SK-N-SH treated with all-trans-retinoic acid at 6 μM for 48 hours (cell line): Measurements from ENCODE around the gene DPYD.

Source experiments
- ARNTL ChIP-seq: fragments of 450-650 bp; formaldehyde crosslinking; IDR thresholded peaks from 2 replicates; pipeline ENCODE4 v1.5.0; 2020; ENCODE audit warnings: low read depth, mild to moderate bottlenecking, moderate library complexity, borderline replicate concordance
- ESRRG ChIP-seq: fragments of 250-450 bp; sonication (Bioruptor Pico); IDR thresholded peaks from 2 replicates; pipeline ENCODE4 v1.6.1; 2021; ENCODE audit warnings: mild to moderate bottlenecking
- GLIS3 ChIP-seq: fragments of 250-450 bp; sonication (Bioruptor Pico); IDR thresholded peaks from 2 replicates; pipeline ENCODE4 v1.5.0; 2020; ENCODE audit warnings: mild to moderate bottlenecking, moderate library complexity
- PATZ1 ChIP-seq: fragments of 250-450 bp; sonication (Bioruptor Pico); IDR thresholded peaks from 2 replicates; pipeline ENCODE4 v1.8.0; 2020; ENCODE audit warnings: mild to moderate bottlenecking, moderate library complexity, borderline replicate concordance
- PPARA ChIP-seq: fragments of 250-450 bp; sonication (Bioruptor Pico); IDR thresholded peaks from 2 replicates; pipeline ENCODE4 v1.5.0; 2020; ENCODE audit warnings: mild to moderate bottlenecking, borderline replicate concordance
- RARB ChIP-seq: fragments of 250-450 bp; sonication (Bioruptor Pico); IDR thresholded peaks from 2 replicates; pipeline ENCODE4 v1.8.0; 2021; ENCODE audit warnings: mild to moderate bottlenecking, moderate library complexity
- TCF4 ChIP-seq: fragments of 250-450 bp; sonication (Bioruptor Pico); IDR thresholded peaks from 2 replicates; pipeline ENCODE4 v1.8.0; 2021; ENCODE audit warnings: mild to moderate bottlenecking, moderate library complexity, borderline replicate concordance
- ZFP3 ChIP-seq: fragments of 250-450 bp; sonication (Bioruptor Pico); IDR thresholded peaks from 2 replicates; pipeline ENCODE4 v1.5.0; 2020; ENCODE audit warnings: mild to moderate bottlenecking, moderate library complexity
- ZFP30 ChIP-seq: fragments of 450-650 bp; formaldehyde crosslinking; IDR thresholded peaks from 2 replicates; pipeline ENCODE4 v1.5.0; 2022; ENCODE audit warnings: mild to moderate bottlenecking, moderate library complexity
- ZNF565 ChIP-seq: fragments of 450-650 bp; formaldehyde crosslinking; conservative IDR thresholded peaks from 2 replicates; pipeline ENCODE4 v1.5.0; 2020; ENCODE audit warnings: low read depth, mild to moderate bottlenecking, moderate library complexity
- ZNF8 ChIP-seq: fragments of 450-650 bp; formaldehyde crosslinking; IDR thresholded peaks from 2 replicates; pipeline ENCODE4 v1.5.0; 2020; ENCODE audit warnings: mild to moderate bottlenecking, moderate library complexity
- TF ChIP-seq, protein P1 (sequence below): fragments of 250-450 bp; sonication (Bioruptor Pico); IDR thresholded peaks from 2 replicates; pipeline ENCODE4 v1.5.1; 2021; ENCODE audit warnings: mild to moderate bottlenecking, moderate library complexity

- TF ChIP-seq, protein P1, sequence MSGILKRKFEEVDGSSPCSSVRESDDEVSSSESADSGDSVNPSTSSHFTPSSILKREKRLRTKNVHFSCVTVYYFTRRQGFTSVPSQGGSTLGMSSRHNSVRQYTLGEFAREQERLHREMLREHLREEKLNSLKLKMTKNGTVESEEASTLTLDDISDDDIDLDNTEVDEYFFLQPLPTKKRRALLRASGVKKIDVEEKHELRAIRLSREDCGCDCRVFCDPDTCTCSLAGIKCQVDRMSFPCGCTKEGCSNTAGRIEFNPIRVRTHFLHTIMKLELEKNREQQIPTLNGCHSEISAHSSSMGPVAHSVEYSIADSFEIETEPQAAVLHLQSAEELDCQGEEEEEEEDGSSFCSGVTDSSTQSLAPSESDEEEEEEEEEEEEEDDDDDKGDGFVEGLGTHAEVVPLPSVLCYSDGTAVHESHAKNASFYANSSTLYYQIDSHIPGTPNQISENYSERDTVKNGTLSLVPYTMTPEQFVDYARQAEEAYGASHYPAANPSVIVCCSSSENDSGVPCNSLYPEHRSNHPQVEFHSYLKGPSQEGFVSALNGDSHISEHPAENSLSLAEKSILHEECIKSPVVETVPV (CRISPR knock-in tag) = no peak
- TF ChIP-seq ZNF8 (CRISPR knock-in tag) = no peak
- no peak for TF ChIP-seq ARNTL (CRISPR knock-in tag)
- no peak for TF ChIP-seq GLIS3 (CRISPR knock-in tag)
- no peak for TF ChIP-seq RARB (CRISPR knock-in tag)
- TF ChIP-seq ZNF565 (CRISPR knock-in tag) = no peak
- no peak for TF ChIP-seq ZFP30 (CRISPR knock-in tag)
- no peak for TF ChIP-seq ESRRG (CRISPR knock-in tag)
- TF ChIP-seq PATZ1 (CRISPR knock-in tag) = no peak
- TF ChIP-seq TCF4 (CRISPR knock-in tag) = no peak
- TF ChIP-seq ZFP3 (CRISPR knock-in tag) = no peak
- no peak for TF ChIP-seq PPARA (CRISPR knock-in tag)
These were observed 760.0 kb downstream of the DPYD start for GRCh38 chr1:97160818-97161217.
